Breast epithelium (tissue), 3 donors: ENCODE measurements around the gene ZHX3.

Experiments used
- POLR2AphosphoS5 ChIP-seq, 3 donors: sonication (generic); formaldehyde crosslinking; IDR thresholded peaks; one replicate each; pipeline ENCODE4 v1.6.1; 2017; ENCODE audit warnings: antibody characterized with exemption in 3 of 3
- TF ChIP-seq, protein P1 (sequence below), 3 donors: fragments of 450-650 bp; IDR thresholded peaks; one replicate each; pipeline ENCODE4 v1.5.1; 2016 to 2017; ENCODE audit warnings: antibody characterized with exemption in 3 of 3, mild to moderate bottlenecking in 3 of 3, moderate library complexity in 3 of 3

DNA sequence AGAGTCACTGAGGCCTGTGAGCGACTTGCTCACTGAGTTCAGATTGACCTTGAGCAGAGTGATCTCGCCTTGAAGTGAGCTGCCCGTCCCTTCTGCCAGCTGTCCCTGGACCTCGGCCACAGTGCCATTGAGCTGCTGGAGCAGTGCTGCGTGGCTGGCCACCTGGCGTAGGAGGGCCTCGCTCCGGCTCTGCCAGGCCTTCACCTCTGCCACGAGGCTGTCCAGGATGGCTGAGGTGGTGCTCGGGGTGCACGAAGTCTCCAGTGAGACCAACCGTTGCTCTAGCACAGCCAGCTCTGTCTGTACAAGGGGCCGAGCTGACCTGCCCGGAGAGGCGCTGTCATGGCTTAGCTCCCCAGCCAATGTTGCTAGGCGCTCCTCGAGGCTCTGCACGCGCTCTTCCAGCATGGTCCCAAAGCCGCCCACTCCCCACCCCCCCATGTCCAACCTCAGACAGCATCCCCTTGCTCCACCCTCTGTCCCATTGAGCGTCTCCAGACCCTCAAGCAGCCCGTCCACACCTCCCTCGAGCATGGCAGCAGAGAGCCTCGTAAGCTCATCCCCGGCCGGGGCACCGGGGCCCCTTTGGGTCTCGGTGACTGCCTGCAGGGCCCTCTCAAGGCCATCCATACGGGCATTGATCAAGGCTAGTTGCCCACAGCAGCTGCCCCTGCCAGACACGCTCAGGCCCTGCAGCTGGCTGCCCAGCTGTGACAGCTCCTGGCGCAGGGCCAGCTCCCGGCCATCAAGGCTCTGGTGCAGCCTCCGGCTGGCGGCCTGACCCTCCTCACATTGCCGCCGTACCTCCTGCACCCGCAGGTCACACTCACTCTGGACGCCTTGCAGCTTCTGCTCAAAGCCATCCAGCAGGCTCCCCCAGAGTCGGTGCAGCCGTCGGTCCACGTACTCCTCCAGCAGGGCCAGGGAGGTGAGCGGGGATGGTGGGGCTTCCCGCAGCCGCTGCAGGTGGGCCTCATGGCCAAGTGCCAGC lies 44.5 kb upstream of the ZHX3 start:
- TF ChIP-seq, protein P1, sequence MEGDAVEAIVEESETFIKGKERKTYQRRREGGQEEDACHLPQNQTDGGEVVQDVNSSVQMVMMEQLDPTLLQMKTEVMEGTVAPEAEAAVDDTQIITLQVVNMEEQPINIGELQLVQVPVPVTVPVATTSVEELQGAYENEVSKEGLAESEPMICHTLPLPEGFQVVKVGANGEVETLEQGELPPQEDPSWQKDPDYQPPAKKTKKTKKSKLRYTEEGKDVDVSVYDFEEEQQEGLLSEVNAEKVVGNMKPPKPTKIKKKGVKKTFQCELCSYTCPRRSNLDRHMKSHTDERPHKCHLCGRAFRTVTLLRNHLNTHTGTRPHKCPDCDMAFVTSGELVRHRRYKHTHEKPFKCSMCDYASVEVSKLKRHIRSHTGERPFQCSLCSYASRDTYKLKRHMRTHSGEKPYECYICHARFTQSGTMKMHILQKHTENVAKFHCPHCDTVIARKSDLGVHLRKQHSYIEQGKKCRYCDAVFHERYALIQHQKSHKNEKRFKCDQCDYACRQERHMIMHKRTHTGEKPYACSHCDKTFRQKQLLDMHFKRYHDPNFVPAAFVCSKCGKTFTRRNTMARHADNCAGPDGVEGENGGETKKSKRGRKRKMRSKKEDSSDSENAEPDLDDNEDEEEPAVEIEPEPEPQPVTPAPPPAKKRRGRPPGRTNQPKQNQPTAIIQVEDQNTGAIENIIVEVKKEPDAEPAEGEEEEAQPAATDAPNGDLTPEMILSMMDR (IDR thresholded peaks at IDR 0.05) = no peak
- no peak for TF ChIP-seq POLR2AphosphoS5 (IDR thresholded peaks at IDR 0.05)
